ENCODE results near the gene MC3R.
"Not testable (repeated sequence)": the region's sequence is repeated elsewhere in the genome, so short reads cannot be mapped to it uniquely, and the experiment has no call there.

MC3R gene

GRCh38 chr20:56247954-56248782 lies at the start of gene MC3R:
Gene MC3R (plus strand): TSS chr20:56248732. CDS start chr20:56248844, 112 bp downstream.
- peak; percentile 72 for DNase-seq (ENCODE audit: low spot score)

GRCh38 chr20:56200456-56200855 lies 48.1 kb upstream of the MC3R start:
- no peak for DNase-seq (ENCODE audit: low spot score)

GRCh38 chr20:56202493-56203077 lies 45.9 kb upstream of the MC3R start:
- no peak for DNase-seq (ENCODE audit: low spot score)

GRCh38 chr20:56204206-56204605 lies 44.3 kb upstream of the MC3R start:
- no peak for DNase-seq (ENCODE audit: low spot score)

GRCh38 chr20:56205346-56205745 lies 43.2 kb upstream of the MC3R start:
- DNase-seq (ENCODE audit: low spot score), result no peak

- no peak for DNase-seq (ENCODE audit: low spot score)
Observed at GRCh38 chr20:56207656-56208055, 40.9 kb upstream of the MC3R start.

GRCh38 chr20:56208121-56208520 lies 40.4 kb upstream of the MC3R start:
- DNase-seq (ENCODE audit: low spot score), result no peak

GRCh38 chr20:56211051-56211450 lies 37.5 kb upstream of the MC3R start:
- no peak for DNase-seq (ENCODE audit: low spot score)

- no peak for DNase-seq (ENCODE audit: low spot score)
Observed at GRCh38 chr20:56212091-56212490, 36.4 kb upstream of the MC3R start.

GRCh38 chr20:56213321-56213720 lies 35.2 kb upstream of the MC3R start:
- DNase-seq (ENCODE audit: low spot score), result no peak

- no peak for DNase-seq (ENCODE audit: low spot score)
Observed at GRCh38 chr20:56215115-56215514, 33.4 kb upstream of the MC3R start.

GRCh38 chr20:56217829-56218228 lies 30.7 kb upstream of the MC3R start:
- no peak for DNase-seq (ENCODE audit: low spot score)

- not testable (repeated sequence) for DNase-seq (ENCODE audit: low spot score)
Observed at GRCh38 chr20:56221186-56221585, 27.3 kb upstream of the MC3R start.

- no peak for DNase-seq (ENCODE audit: low spot score)
Observed at GRCh38 chr20:56222201-56222600, 26.3 kb upstream of the MC3R start.

GRCh38 chr20:56222945-56223344 lies 25.6 kb upstream of the MC3R start:
- no peak for DNase-seq (ENCODE audit: low spot score)

GRCh38 chr20:56223352-56223751 lies 25.2 kb upstream of the MC3R start:
- no peak for DNase-seq (ENCODE audit: low spot score)

- no peak for DNase-seq (ENCODE audit: low spot score)
Observed at GRCh38 chr20:56228021-56228420, 20.5 kb upstream of the MC3R start.

- DNase-seq (ENCODE audit: low spot score), result no peak
Observed at GRCh38 chr20:56229812-56230211, 18.7 kb upstream of the MC3R start.

- no peak for DNase-seq (ENCODE audit: low spot score)
Observed at GRCh38 chr20:56234110-56234509, 14.4 kb upstream of the MC3R start.

GRCh38 chr20:56237335-56237734 lies 11.2 kb upstream of the MC3R start:
- no peak for DNase-seq (ENCODE audit: low spot score)

- DNase-seq (ENCODE audit: low spot score), result no peak
Observed at GRCh38 chr20:56244259-56244658, 4.3 kb upstream of the MC3R start.

GRCh38 chr20:56245761-56246160 lies 2.8 kb upstream of the MC3R start:
- DNase-seq (ENCODE audit: low spot score), result no peak

GRCh38 chr20:56249244-56249955 lies 868 bp downstream of the MC3R start:
- peak; percentile 60 for DNase-seq (ENCODE audit: low spot score)
